Liver (tissue), 9 donors: Measurements from ENCODE around the gene DSCAML1. TPM values are rescaled to one million over a fixed set of nuclear protein-coding genes. Genes with fewer than 3 reads are reported as not detected.

Experiments used
- DNase-seq: peaks from one replicate; pipeline ENCODE4 v3.0.0-alpha.2; 2017; ENCODE audit warnings: low spot score
- H3K27ac ChIP-seq, 2 donors: one replicate each; pipeline ENCODE4 v1.7.0; 2013; ENCODE audit warnings: inconsistent platforms in 2 of 2, low read length in 2 of 2, control low read depth in 1 of 2, low read depth in 1 of 2, mild to moderate bottlenecking in 1 of 2
- H3K27me3 ChIP-seq, 4 donors: one replicate each; pipeline versions ENCODE4 v1.6.1 to v1.7.0; 2013; ENCODE audit warnings: low read length in 3 of 4, inconsistent platforms in 1 of 4, mild to moderate bottlenecking in 1 of 4, moderate library complexity in 1 of 4; ENCODE audit not compliant: control insufficient read depth in 4 of 4, insufficient read depth in 4 of 4
- H3K36me3 ChIP-seq, 4 donors: one replicate each; pipeline versions ENCODE4 v1.6.1 to v1.7.0; 2013; ENCODE audit warnings: low read length in 3 of 4, mild to moderate bottlenecking in 3 of 4, low read depth in 1 of 4, moderate library complexity in 1 of 4; ENCODE audit not compliant: control insufficient read depth in 4 of 4, insufficient read depth in 3 of 4
- H3K4me1 ChIP-seq, 4 donors: one replicate each; pipeline versions ENCODE4 v1.6.1 to v1.7.0; 2013; ENCODE audit warnings: low read length in 3 of 4, mild to moderate bottlenecking in 3 of 4, moderate library complexity in 1 of 4; ENCODE audit not compliant: control insufficient read depth in 4 of 4, insufficient read depth in 4 of 4
- H3K4me3 ChIP-seq, 3 donors: one replicate each; pipeline versions ENCODE4 v1.6.1 to v1.7.0; 2013; ENCODE audit warnings: low read length in 3 of 3, control low read depth in 1 of 3, low read depth in 1 of 3, mild to moderate bottlenecking in 1 of 3
- H3K9ac ChIP-seq, 2 donors: one replicate each; pipeline ENCODE4 v1.7.0; 2013; ENCODE audit warnings: low read length in 2 of 2, mild to moderate bottlenecking in 2 of 2, moderate library complexity in 2 of 2, control low read depth in 1 of 2, low read depth in 1 of 2
- H3K9me3 ChIP-seq, 4 donors: one replicate each; pipeline versions ENCODE4 v1.6.1 to v1.7.0; 2013; ENCODE audit warnings: low read length in 3 of 4; ENCODE audit not compliant: control insufficient read depth in 4 of 4
- ATF3 ChIP-seq: IDR thresholded peaks from 2 replicates; pipeline ENCODE4 v1.6.1; 2016; ENCODE audit warnings: antibody characterized with exemption
- CTCF ChIP-seq: fragments of 150-350 bp; IDR thresholded peaks from 2 replicates; pipeline ENCODE4 v1.5.1; 2017; ENCODE audit warnings: improper control_type of control experiment, low read depth, low read length; ENCODE audit not compliant: missing input control
- EGR1 ChIP-seq, 2 donors: IDR thresholded peaks; 2 replicates each; pipeline ENCODE4 v1.6.1; 2016 to 2018; ENCODE audit warnings: antibody characterized with exemption in 2 of 2, low read depth in 2 of 2
- FOXA1 ChIP-seq: IDR thresholded peaks from 2 replicates; pipeline ENCODE4 v1.6.1; 2016; ENCODE audit warnings: antibody characterized with exemption
- FOXA2 ChIP-seq: IDR thresholded peaks from 2 replicates; pipeline ENCODE4 v1.6.1; 2016; ENCODE audit warnings: antibody characterized with exemption
- GABPA ChIP-seq, 2 donors: IDR thresholded peaks in 1 of 2; conservative IDR thresholded peaks in 1 of 2; 2 replicates each; pipeline ENCODE4 v1.6.1; 2016; ENCODE audit warnings: antibody characterized with exemption in 2 of 2, mild to moderate bottlenecking in 1 of 2, moderate library complexity in 1 of 2
- HNF4A ChIP-seq, 2 donors: conservative IDR thresholded peaks; 2 replicates each; pipeline ENCODE4 v1.6.1; 2016; ENCODE audit warnings: antibody characterized with exemption in 2 of 2, mild to moderate bottlenecking in 2 of 2
- HNF4G ChIP-seq: IDR thresholded peaks from 2 replicates; pipeline ENCODE4 v1.6.1; 2016; ENCODE audit warnings: antibody characterized with exemption
- JUND ChIP-seq, 2 donors: IDR thresholded peaks; 2 replicates each; pipeline ENCODE4 v1.6.1; 2016; ENCODE audit warnings: antibody characterized with exemption in 2 of 2
- MAX ChIP-seq: IDR thresholded peaks from 2 replicates; pipeline ENCODE4 v1.6.1; 2016; ENCODE audit warnings: antibody characterized with exemption
- NR2F2 ChIP-seq: IDR thresholded peaks from 2 replicates; pipeline ENCODE4 v1.6.1; 2016; ENCODE audit warnings: antibody characterized with exemption
- REST ChIP-seq: IDR thresholded peaks from 2 replicates; pipeline ENCODE4 v1.6.1; 2016; ENCODE audit warnings: antibody characterized with exemption, mild to moderate bottlenecking
- RXRA ChIP-seq, 2 donors: IDR thresholded peaks; 2 replicates each; pipeline ENCODE4 v1.6.1; 2017 to 2018; ENCODE audit warnings: antibody characterized with exemption in 2 of 2, mild to moderate bottlenecking in 1 of 2
- SP1 ChIP-seq: IDR thresholded peaks from 2 replicates; pipeline ENCODE4 v1.6.1; 2018; ENCODE audit warnings: antibody characterized with exemption, mild to moderate bottlenecking
- TAF1 ChIP-seq: conservative IDR thresholded peaks from 2 replicates; pipeline ENCODE4 v1.6.1; 2016; ENCODE audit warnings: antibody characterized with exemption, mild to moderate bottlenecking
- YY1 ChIP-seq: IDR thresholded peaks from 2 replicates; pipeline ENCODE4 v1.6.1; 2016; ENCODE audit warnings: antibody characterized with exemption, mild to moderate bottlenecking
- WGBS: extraction: QIAGEN DNeasy Blood & Tissue Kit; methylation state at CpG from one replicate; pipeline ENCODE4 v1.1.7; 2013; 5-methylcytosine and 5-hydroxymethylcytosine counted together
- polyA plus RNA-seq, 2 donors: library from polyadenylated mRNA; stranded (reverse) in 1 of 2; unstranded in 1 of 2; fragments of 200-250 nt in 1 of 2; fragments of >200 nt in 1 of 2; fragmentation: Nextera tagmentation in 1 of 2; extraction: Ambion mirVana in 1 of 2; gene quantifications; one replicate each; pipeline versions ENCODE4 v1.2.1 to v1.2.3, GENCODE V29; 2013 to 2015
- total RNA-seq, 2 donors: library from RNA; depleted of rRNA; stranded (reverse); fragments of >200 nt; gene quantifications; one replicate each; pipeline ENCODE4 v1.2.3, GENCODE V29; 2014
- TF ChIP-seq, protein P1 (sequence below): IDR thresholded peaks from 2 replicates; pipeline ENCODE4 v1.6.1; 2016; ENCODE audit warnings: antibody characterized with exemption
- donor health status: healthy.
- donor health status: healthy.
- donor health status: healthy.
- donor health status: healthy.
- donor health status: healthy.

Gene DSCAML1
- total and polyA plus RNA-seq, 4 donors: 0.07 to 0.42 (median 0.20) TPM

GRCh38 chr11:117780456-117780855 lies 16.6 kb downstream of the DSCAML1 start:
- TF ChIP-seq TAF1 (no peak), GABPA (IDR thresholded peaks at IDR 0.05 in 1 of 2, conservative IDR thresholded peaks at IDR 0.05 in 1 of 2) (no peak), NR2F2 (no peak), RXRA (IDR thresholded peaks at IDR 0.05) (no peak)
- H3K36me3 ChIP-seq: no peaks in the 10 kb centered on the region
- no peak for DNase-seq
- H3K9ac ChIP-seq: no peak overlapping the region
- no peaks in the 10 kb centered on the region for H3K9me3 ChIP-seq
- no peaks in the 10 kb centered on the region for H3K4me1 ChIP-seq
- H3K27me3 ChIP-seq: no peaks in the 10 kb centered on the region
- 90% methylated on average over 26 of the region's 26 CpGs for WGBS
- no peak overlapping the region for H3K27ac ChIP-seq
- no peak overlapping the region for H3K4me3 ChIP-seq

GRCh38 chr11:117774553-117774952 lies 22.5 kb downstream of the DSCAML1 start:
- WGBS: 73% methylated on average over 3 of the region's 3 CpGs
- H3K36me3 ChIP-seq: no peaks in the 10 kb centered on the region
- H3K9ac ChIP-seq: no peak overlapping the region
- no peak for TF ChIP-seq CTCF
- no peak for TF ChIP-seq RXRA (IDR thresholded peaks at IDR 0.05)
- no peak for TF ChIP-seq FOXA1
- TF ChIP-seq MAX: no peak
- TF ChIP-seq NR2F2: no peak
- no peak for TF ChIP-seq TAF1
- no peak for TF ChIP-seq HNF4G
- TF ChIP-seq JUND (IDR thresholded peaks at IDR 0.05): no peak
- TF ChIP-seq FOXA2: no peak
- no peak for TF ChIP-seq EGR1 (IDR thresholded peaks at IDR 0.05; ENCODE audit: low read depth in 2 of 2)
- TF ChIP-seq GABPA (IDR thresholded peaks at IDR 0.05 in 1 of 2, conservative IDR thresholded peaks at IDR 0.05 in 1 of 2): no peak
- no peak for TF ChIP-seq ATF3
- no peaks in the 10 kb centered on the region for H3K4me1 ChIP-seq
- H3K4me3 ChIP-seq: no peak overlapping the region
- no peaks in the 10 kb centered on the region for H3K9me3 ChIP-seq
- no peaks in the 10 kb centered on the region for H3K27me3 ChIP-seq
- H3K27ac ChIP-seq: no peak overlapping the region
- DNase-seq: no peak

DNA sequence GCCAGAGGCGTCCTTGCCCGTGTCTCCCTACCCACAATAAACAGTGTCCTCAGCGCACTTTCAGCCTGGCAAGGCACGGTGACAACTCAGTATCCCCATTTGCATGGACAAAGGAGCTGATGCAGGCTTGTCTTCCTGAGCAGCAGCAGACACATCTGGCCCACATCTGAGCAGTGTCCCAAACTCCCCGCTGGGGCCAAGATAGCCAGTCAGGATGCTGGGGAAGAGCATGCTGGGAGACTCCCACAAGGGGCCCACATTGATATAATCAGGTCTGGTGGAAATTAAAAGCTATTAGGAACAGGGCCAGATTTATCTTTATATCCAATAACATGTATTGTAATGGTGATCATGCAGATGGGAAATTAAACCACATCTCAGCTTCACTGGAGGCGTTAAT lies 24.7 kb downstream of the DSCAML1 start:
- Histone ChIP-seq H3K27ac (no peak overlapping the region), H3K9ac (no peak overlapping the region), H3K27me3 (no peaks in the 10 kb centered on the region), H3K9me3 (no peaks in the 10 kb centered on the region), H3K4me1 (no peaks in the 10 kb centered on the region), H3K4me3 (no peak overlapping the region), H3K36me3 (no peaks in the 10 kb centered on the region)
- 95% methylated on average over 6 of the region's 6 CpGs for WGBS
- no peak for DNase-seq
- TF ChIP-seq FOXA1: no peak
- TF ChIP-seq EGR1 (IDR thresholded peaks at IDR 0.05; ENCODE audit: low read depth in 2 of 2): no peak
- TF ChIP-seq MAX: no peak
- TF ChIP-seq, protein P1, sequence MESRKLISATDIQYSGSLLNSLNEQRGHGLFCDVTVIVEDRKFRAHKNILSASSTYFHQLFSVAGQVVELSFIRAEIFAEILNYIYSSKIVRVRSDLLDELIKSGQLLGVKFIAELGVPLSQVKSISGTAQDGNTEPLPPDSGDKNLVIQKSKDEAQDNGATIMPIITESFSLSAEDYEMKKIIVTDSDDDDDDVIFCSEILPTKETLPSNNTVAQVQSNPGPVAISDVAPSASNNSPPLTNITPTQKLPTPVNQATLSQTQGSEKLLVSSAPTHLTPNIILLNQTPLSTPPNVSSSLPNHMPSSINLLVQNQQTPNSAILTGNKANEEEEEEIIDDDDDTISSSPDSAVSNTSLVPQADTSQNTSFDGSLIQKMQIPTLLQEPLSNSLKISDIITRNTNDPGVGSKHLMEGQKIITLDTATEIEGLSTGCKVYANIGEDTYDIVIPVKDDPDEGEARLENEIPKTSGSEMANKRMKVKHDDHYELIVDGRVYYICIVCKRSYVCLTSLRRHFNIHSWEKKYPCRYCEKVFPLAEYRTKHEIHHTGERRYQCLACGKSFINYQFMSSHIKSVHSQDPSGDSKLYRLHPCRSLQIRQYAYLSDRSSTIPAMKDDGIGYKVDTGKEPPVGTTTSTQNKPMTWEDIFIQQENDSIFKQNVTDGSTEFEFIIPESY: no peak
- TF ChIP-seq JUND (IDR thresholded peaks at IDR 0.05): no peak
- no peak for TF ChIP-seq NR2F2
- TF ChIP-seq SP1: no peak
- no peak for TF ChIP-seq GABPA (IDR thresholded peaks at IDR 0.05 in 1 of 2, conservative IDR thresholded peaks at IDR 0.05 in 1 of 2)
- TF ChIP-seq ATF3: no peak
- no peak for TF ChIP-seq YY1
- TF ChIP-seq HNF4A (conservative IDR thresholded peaks at IDR 0.05): no peak
- TF ChIP-seq RXRA (IDR thresholded peaks at IDR 0.05): no peak
- no peak for TF ChIP-seq REST
- no peak for TF ChIP-seq HNF4G
- TF ChIP-seq FOXA2: no peak
